ENCODE data around the gene OAS2.
A peak's percentile ranks its signal among the peaks of the same experiment; 100 is the strongest.
"Not testable (repeated sequence)": the region's sequence is repeated elsewhere in the genome, so short reads cannot be mapped to it uniquely, and the experiment has no call there.

The OAS2 gene

DNA sequence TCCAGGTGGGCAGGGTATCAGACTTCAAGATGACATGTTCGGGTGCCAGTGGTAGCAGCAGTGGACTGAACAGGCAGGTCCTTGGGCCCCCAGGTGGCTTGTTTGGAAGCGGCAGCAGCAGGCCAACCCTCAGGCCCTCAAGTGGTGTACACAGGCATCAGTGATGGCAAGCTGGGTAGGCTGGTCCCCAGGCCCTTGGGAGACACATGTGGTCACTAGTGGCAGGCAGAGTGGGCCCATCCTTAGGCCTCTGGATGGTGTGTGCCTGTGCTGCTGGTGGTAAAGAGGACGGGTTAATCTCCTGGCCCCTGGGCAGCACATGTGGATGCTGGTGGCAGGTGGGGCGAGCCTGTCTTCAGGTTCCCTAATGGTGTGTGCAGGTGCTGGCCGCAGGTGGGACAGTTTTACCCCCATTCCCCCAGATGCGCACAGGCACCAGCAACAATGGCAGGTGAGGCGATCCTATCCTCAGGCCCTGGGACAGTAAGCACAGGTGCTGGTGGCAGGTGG lies 8.0 kb downstream of the OAS2 start:
- no peak for DNase-seq

DNA sequence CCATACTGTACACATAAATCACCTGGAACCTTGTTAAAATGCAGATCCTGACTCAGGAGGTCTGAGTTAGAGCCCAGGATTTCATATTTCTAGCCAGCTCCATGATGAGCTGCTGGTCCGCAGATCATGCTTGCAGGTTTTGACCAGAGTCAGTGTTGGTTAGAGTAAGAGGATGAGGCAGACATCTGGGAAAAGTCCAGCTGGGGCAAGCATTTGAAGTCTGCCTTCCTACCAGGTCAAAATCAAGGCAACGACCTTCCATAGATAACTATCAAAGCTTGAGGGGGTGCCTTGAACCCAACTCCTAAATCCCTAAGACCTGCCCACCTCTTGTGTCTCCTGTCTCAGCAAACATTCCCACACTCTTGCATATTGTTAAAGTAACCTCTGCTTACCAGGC lies 9.2 kb downstream of the OAS2 start:
- DNase-seq: no peak

DNA sequence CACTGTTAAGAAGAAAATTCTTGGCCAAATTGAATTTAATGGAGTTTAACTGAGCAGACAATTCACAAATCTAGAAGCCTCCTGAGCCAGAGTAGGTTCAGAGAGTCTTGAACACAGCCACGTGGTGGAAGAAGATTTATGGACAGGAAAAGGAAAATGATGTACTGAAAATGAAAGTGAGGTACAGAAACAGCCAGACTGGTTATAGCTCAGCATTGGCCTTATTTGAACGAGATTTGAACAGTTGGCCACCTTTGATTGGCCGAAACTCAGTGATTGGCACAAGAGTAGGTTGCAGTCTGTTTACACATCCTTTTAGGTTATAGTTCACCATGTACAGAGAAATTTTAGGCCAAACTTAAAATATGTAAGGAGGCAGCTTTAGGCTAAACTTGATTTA lies 9.9 kb downstream of the OAS2 start:
- DNase-seq: no peak

DNA sequence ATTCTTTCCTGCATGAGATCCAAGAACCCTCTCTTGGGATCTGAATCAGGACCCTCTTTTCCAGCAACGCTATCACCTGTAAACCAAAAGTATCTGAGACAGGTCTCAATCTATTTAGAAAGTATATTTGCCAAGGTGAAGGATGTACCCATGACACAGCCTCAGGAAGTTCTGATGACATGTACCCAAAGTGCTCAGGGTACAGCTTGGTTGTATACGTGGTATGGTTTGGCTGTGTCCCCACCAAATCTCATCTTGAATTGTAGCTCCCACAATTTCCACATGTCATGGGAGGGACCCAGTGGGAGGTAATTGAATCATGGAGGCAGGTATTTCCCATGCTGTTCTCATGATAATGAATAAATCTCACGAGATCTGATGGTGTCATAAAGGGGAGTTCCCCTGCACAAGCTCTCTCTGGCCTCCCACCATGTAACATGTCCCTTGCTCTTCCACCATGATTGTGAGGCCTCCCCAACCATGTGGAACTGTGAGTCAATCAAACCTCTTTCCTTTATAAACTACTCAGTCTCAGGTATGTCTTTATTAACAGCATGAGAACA lies 10.6 kb downstream of the OAS2 start:
- DNase-seq: not testable (repeated sequence)

DNA sequence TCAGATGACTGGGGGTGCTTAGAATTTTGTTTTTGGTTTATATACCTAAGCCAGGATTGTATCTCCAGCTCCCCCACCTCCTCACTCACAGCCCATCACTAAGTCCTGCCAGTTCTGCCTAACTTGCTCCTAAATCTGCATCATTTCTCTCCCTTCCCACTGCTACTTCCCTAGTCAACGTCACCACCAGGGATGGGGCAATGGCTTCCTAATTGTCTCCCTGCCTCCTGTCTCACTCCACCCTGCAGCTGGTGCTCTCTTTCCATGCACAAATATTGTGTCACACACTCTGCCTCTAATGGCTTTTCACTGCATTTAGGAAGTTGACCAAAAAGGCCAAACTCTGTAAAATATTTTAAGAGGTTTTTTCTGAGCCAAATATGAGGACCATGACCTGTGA lies 11.5 kb downstream of the OAS2 start:
- DNase-seq: no peak

GRCh38 chr12:112992541-112993398 lies 14.5 kb downstream of the OAS2 start:
- DNase-seq: peak; percentile 32

GRCh38 chr12:112995008-112995407 lies 16.7 kb downstream of the OAS2 start:
- DNase-seq: no peak

DNA sequence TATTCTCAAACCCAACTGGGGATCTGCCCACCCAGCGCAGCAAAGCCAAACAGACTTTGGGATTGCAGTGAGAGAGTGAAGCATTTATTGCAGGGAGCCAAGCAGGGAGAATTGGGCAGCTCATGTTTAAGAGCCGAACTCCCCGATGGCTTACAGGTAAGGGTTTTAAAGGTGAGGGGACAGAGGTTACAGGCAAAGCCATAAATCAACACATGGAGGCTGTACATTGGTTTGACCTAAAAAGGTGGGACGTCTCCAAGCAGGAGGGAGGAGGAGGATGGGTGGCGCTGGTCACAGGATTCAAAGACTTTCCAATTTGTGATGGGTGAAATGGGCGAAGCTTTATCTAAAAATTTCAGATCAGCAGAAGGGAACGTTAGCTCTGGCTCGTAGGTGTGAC lies 18.2 kb downstream of the OAS2 start:
- DNase-seq: no peak

GRCh38 chr12:112997506-112997905 lies 19.2 kb downstream of the OAS2 start:
- no peak for DNase-seq

- DNase-seq: no peak
These were observed 20.9 kb downstream of the OAS2 start for GRCh38 chr12:112998987-112999767.

DNA sequence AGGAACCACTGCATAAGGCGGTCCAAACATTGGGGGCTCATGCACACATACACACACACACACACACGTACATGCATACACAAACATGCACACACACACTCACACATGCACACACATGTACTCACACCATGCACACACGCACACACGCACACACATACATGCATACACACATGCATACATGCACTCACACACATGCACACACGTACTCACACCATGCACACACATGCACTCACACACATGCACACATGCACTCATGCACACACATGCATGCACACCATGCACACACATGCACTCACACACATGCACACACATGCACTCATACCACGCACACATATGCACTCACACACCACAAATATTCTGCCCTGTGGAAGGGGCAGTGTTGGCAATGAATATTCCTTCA lies 22.1 kb downstream of the OAS2 start:
- DNase-seq: no peak

- DNase-seq: no peak
These were observed 23.8 kb downstream of the OAS2 start for GRCh38 chr12:113002155-113002554.

- DNase-seq: no peak
These were observed 24.4 kb downstream of the OAS2 start for GRCh38 chr12:113002676-113003075.

GRCh38 chr12:113003636-113004035 lies 25.3 kb downstream of the OAS2 start:
- no peak for DNase-seq

DNA sequence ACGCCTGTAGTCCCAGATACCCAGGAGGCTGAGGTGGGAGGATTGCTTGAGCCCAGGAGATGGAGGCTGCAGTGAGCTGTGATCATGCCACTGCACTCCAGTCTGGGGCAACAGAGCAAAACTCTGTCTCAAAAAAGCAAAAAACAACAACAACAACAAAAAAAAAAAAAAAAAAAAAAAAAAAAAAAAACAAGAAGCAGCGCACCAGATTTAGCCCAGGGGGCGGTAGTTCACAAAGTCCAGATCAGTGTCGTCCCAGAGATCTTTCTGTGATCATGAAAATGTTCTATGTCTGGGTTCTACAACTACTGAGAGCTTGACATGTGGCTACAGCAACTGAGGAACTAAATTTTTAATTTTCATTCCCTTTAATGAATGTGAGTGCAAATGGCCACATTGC lies 27.4 kb downstream of the OAS2 start:
- no peak for DNase-seq

DNA sequence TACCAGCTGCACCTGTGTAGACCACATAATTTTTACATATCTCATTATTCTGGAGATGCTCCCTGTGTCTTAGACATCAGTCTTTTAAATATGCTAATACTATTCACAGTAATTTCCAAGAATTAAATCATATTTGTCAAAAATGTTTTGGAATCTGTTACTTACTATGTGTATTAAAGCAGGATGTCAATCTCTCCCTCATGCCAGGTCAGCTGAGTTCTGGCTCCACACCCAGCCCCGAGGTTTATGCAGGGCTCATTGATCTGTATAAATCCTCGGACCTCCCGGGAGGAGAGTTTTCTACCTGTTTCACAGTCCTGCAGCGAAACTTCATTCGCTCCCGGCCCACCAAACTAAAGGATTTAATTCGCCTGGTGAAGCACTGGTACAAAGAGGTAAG lies 27.9 kb downstream of the OAS2 start:
- no peak for DNase-seq

GRCh38 chr12:113006641-113007040 lies 28.3 kb downstream of the OAS2 start:
- DNase-seq: no peak

DNA sequence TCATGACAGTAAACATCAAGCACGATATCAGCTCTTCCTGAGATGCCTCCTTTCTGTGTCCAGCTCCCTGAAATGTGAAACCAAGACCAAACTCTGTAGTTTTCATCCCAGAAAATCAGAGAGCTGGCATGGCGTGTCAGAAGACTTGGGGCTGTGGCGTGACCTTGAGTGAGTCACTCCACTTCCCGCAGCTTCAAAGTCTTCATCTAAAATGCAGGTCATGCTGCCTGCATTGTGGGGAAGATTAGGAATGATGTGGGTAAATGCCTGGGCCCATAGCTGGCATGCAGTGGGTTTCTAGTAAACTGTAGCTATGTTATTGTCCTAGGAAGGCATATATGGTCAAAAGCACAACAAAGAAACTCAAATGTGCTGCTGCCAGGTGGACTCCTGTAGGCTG lies 28.8 kb downstream of the OAS2 start:
- no peak for DNase-seq

DNA sequence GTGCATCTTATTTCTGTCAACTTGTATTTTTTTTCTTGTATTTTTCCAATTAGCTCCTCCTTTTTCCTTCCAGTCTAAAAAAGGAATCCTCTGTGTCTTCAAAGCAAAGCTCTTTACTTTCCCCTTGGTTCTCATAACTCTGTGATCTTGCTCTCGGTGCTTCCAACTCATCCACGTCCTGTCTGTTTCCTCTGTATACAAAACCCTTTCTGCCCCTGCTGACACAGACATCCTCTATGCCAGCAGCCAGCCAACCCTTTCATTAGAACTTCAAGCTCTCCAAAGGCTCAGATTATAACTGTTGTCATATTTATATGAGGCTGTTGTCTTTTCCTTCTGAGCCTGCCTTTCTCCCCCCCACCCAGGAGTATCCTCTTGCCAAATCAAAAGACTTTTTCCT lies 32.4 kb downstream of the OAS2 start:
- DNase-seq: no peak

- DNase-seq: no peak
These were observed 36.2 kb downstream of the OAS2 start for GRCh38 chr12:113014565-113014964.

GRCh38 chr12:113016796-113017195 lies 38.5 kb downstream of the OAS2 start:
- DNase-seq: no peak

GRCh38 chr12:113019025-113019424 lies 40.7 kb downstream of the OAS2 start:
- DNase-seq: no peak

DNA sequence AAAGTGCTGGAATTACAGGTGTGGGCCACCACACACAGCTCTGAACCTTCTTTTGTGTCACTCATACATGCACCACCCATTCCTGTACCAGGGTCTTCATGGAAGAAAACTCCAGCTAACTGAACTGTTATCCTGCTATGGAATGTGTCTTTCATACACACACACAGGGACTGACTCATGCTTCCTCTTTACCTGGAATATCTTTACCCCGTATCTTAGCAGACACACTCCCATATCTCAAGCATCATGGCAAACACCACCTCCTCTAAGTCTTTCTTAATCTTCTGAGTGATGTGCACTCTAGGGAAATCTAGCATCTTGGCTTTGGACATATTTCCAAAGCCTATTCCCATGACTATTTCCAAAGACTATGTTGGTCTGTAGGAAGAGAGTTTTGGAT lies 43.2 kb downstream of the OAS2 start:
- DNase-seq: no peak

Measured in activated effector memory CD4-positive, alpha-beta T cell treated with Interleukin-2 at 50 U/mL for 16 hours (primary cell).